ENCODE results near the gene EFNA2.

Gene EFNA2

GRCh38 chr19:1284979-1285736, 515 bp upstream of the EFNA2 start:
- DNase-seq, result no peak

GRCh38 chr19:1286487-1287353, 1.0 kb downstream of the EFNA2 start:
- no peak for DNase-seq

GRCh38 chr19:1287354-1288225, 1.9 kb downstream of the EFNA2 start:
- no peak for DNase-seq

GRCh38 chr19:1288226-1288612, 2.5 kb downstream of the EFNA2 start:
- no peak for DNase-seq

- no peak for DNase-seq
Measured at GRCh38 chr19:1288833-1289685, 3.4 kb downstream of the EFNA2 start.

GRCh38 chr19:1289686-1290025, 4.0 kb downstream of the EFNA2 start:
- DNase-seq, result no peak

GRCh38 chr19:1290196-1290702, 4.6 kb downstream of the EFNA2 start:
- no peak for DNase-seq

- no peak for DNase-seq
Measured at GRCh38 chr19:1290703-1291651, 5.3 kb downstream of the EFNA2 start.

GRCh38 chr19:1291761-1292418, 6.2 kb downstream of the EFNA2 start:
- no peak for DNase-seq

- DNase-seq, result no peak
Measured at GRCh38 chr19:1292419-1293151, 6.9 kb downstream of the EFNA2 start.

- no peak for DNase-seq
Measured at GRCh38 chr19:1293782-1294604, 8.3 kb downstream of the EFNA2 start.

GRCh38 chr19:1294688-1295087, 9.0 kb downstream of the EFNA2 start:
- DNase-seq, result no peak

- DNase-seq, result peak; percentile 32
Measured at GRCh38 chr19:1295169-1296012, 9.7 kb downstream of the EFNA2 start.

GRCh38 chr19:1296078-1296477, 10.4 kb downstream of the EFNA2 start:
- no peak for DNase-seq

GRCh38 chr19:1296575-1297271, 11.1 kb downstream of the EFNA2 start:
- DNase-seq, result no peak

- no peak for DNase-seq
Measured at GRCh38 chr19:1298235-1298634, 12.6 kb downstream of the EFNA2 start.

GRCh38 chr19:1299801-1300200, 14.1 kb downstream of the EFNA2 start:
- DNase-seq, result no peak
